A673 (cell line): ENCODE results near the gene ARHGAP24.

Source experiments
- EZH2 ChIP-seq: fragments of 200-600 bp; sonication (generic); IDR thresholded peaks from 2 replicates; pipeline ENCODE4 v1.6.1; 2017; ENCODE audit warnings: borderline replicate concordance, low read depth, mild to moderate bottlenecking, mixed read lengths, antibody characterized with exemption, low read length; ENCODE audit not compliant: poor library complexity, severe bottlenecking
- TF ChIP-seq, protein P1 (sequence below): fragments of 300-800, 200-600 bp; sonication (generic); conservative IDR thresholded peaks from 2 replicates; pipeline ENCODE4 v1.5.1; 2017; ENCODE audit warnings: low read depth, mild to moderate bottlenecking, antibody characterized with exemption, low read length, moderate library complexity, mixed read lengths

- TF ChIP-seq, protein P1, sequence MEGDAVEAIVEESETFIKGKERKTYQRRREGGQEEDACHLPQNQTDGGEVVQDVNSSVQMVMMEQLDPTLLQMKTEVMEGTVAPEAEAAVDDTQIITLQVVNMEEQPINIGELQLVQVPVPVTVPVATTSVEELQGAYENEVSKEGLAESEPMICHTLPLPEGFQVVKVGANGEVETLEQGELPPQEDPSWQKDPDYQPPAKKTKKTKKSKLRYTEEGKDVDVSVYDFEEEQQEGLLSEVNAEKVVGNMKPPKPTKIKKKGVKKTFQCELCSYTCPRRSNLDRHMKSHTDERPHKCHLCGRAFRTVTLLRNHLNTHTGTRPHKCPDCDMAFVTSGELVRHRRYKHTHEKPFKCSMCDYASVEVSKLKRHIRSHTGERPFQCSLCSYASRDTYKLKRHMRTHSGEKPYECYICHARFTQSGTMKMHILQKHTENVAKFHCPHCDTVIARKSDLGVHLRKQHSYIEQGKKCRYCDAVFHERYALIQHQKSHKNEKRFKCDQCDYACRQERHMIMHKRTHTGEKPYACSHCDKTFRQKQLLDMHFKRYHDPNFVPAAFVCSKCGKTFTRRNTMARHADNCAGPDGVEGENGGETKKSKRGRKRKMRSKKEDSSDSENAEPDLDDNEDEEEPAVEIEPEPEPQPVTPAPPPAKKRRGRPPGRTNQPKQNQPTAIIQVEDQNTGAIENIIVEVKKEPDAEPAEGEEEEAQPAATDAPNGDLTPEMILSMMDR, result no peak
- no peak for TF ChIP-seq EZH2
Observed at GRCh38 chr4:85886665-85887064, 411.7 kb downstream of the ARHGAP24 start.
